ENCODE results near the gene MUC4.

- TF ChIP-seq TAF1 (IDR thresholded peaks at IDR 0.05; ENCODE audit: low read depth, low read length) (no peak), PAX5 (IDR thresholded peaks at IDR 0.05; ENCODE audit: insufficient read depth, low read length, severe bottlenecking) (no peak), POLR2AphosphoS5 (IDR thresholded peaks at IDR 0.05; ENCODE audit: low read depth, low read length) (no peak), POLR2A (IDR thresholded peaks at IDR 0.05; ENCODE audit: low read depth, low read length) (no peak), SPI1 (IDR thresholded peaks at IDR 0.05; ENCODE audit: low read depth, low read length) (no peak)
These were observed 9.2 kb upstream of the MUC4 start for GRCh38 chr3:195820901-195821300.

All from GM12891 (cell line).